Activated effector memory CD4-positive, alpha-beta T cell treated with Interleukin-2 at 50 U/mL for 16 hours (primary cell): Measurements from ENCODE around the gene CASS4.
"Not testable (repeated sequence)": the region's sequence is repeated elsewhere in the genome, so short reads cannot be mapped to it uniquely, and the experiment has no call there.

Source experiments
- DNase-seq: peaks from one replicate; pipeline ENCODE4 v3.0.0-alpha.2; 2020

The CASS4 gene

DNA sequence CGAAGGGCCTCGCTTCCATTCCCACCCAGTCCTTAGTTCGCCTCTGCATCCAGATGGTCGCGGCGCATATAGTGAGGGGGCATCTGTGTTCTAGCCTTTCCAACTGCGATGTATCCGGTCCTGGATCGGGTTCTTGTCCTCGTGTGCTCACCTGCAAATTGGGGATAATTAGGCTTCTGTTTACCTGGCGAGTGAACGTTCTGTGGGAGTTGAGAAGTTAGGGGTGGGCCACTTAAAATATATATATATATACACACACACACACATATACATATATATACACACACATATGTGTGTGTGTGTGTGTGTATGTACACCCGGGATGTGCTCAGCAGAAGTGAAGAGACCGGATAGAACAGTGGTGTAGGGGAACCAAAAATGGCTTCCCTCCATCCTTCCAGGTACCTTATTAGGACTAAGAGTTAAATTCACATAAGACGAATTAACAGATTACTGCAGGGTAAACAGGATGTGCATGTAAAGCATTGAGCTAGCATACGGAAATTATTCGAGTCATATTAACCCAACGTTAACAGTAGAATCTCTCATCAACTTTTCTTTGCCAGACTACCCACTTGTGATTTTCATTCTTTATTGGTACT, 19.1 kb upstream of the CASS4 start:
- no peak for DNase-seq

DNA sequence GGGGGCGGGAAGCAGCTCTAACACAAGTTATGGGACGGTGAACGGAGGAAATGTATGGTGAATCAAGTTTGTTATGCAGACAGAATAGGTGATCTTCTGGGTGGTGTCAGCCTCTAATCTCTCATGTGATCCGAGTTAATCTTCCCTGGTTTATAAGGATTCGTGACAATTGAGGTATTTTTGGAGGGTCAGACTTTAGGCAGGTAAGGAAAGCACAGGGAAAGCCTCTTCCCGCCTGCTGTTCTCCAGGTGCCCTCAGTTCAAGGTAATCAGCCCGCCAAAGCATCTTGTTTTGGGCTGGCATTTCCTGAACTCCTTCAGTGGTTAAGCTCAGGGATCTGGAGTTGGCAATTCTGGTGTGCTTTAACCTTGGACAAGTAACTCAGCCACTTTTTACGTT, 18.4 kb upstream of the CASS4 start:
- DNase-seq = no peak

GRCh38 chr20:56395166-56395565, 16.9 kb upstream of the CASS4 start:
- DNase-seq = no peak

GRCh38 chr20:56400001-56400640, 11.9 kb upstream of the CASS4 start:
- DNase-seq = no peak

DNA sequence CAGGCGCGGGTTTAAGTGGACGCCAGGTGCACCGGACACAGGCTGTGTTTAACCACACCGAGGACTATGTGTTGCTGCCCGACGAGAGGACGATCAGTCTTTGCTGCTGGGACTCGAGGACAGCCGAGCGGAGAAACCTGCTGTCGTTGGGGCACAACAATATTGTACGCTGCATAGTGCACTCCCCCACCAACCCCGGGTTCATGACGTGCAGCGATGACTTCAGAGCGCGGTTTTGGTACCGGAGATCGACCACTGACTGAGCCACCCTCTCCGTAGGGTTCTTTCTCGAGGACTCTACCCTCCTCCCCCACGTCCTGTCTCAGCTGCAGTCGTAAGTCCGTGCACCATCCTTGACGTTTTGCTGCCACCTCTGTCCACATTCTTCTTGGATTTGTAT, 8.6 kb upstream of the CASS4 start:
- DNase-seq = no peak

DNA sequence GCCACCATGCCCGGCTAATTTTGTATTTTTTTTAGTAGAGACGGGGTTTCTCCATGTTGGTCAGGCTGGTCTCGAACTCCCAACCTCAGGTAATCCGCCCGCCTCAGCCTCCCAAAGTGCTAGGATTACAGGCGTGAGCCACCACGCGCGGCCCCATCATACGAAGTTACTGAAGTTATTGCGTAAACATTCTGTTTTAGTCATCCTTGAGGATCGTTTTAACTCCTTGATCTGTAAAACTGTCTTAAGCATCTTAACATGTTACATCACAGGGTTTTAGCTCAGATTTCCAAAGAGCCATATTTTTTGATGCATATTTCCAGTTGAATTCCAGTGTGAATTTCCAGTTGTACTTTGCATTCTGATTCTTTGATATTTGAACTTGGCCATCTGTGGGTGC, 6.7 kb upstream of the CASS4 start:
- DNase-seq = not testable (repeated sequence)

GRCh38 chr20:56406910-56407309, 5.2 kb upstream of the CASS4 start:
- no peak for DNase-seq

GRCh38 chr20:56409521-56409920, 2.5 kb upstream of the CASS4 start:
- DNase-seq = no peak

DNA sequence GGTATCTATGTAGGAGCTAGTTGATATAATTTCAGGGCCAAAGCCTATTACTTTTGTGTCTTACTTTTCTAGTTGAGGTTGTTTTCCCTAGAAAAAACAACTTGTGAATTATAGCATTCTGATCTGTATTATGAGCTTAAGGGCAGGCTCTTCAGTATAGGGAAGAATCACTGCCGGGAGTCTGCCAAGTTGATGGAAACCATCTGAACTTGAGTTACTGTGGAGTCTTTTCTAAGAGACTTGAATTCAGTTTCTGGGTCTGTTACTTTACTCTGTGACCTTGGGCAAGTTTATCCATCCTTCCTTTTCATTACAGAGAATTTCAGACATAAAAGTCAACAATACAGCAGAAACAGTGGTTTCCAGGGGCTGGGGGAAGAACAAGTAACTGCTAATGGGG, 2.1 kb upstream of the CASS4 start:
- no peak for DNase-seq

GRCh38 chr20:56411287-56411686, 773 bp upstream of the CASS4 start:
- DNase-seq = not testable (repeated sequence)

GRCh38 chr20:56412473-56412790, 372 bp downstream of the CASS4 start:
- DNase-seq = no peak

DNA sequence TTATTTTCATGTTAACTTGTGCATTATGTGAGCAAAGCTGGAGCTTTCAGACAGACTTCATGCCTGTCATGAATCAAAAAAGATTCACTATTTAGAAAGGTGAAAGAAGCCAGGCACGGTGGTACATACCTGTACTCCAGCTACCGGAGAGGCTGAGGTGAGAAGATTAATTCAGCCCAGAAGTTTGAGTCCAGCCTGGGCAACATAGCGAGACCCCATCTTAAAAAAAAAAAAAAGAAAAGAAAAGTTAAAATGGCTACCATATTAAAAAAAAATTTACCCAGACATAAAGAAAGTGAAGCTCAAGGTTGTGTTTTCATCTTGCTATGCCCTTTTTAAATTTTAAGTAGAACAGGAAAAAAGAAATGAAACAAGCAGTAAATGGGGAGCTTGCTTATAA, 889 bp downstream of the CASS4 start:
- no peak for DNase-seq

DNA sequence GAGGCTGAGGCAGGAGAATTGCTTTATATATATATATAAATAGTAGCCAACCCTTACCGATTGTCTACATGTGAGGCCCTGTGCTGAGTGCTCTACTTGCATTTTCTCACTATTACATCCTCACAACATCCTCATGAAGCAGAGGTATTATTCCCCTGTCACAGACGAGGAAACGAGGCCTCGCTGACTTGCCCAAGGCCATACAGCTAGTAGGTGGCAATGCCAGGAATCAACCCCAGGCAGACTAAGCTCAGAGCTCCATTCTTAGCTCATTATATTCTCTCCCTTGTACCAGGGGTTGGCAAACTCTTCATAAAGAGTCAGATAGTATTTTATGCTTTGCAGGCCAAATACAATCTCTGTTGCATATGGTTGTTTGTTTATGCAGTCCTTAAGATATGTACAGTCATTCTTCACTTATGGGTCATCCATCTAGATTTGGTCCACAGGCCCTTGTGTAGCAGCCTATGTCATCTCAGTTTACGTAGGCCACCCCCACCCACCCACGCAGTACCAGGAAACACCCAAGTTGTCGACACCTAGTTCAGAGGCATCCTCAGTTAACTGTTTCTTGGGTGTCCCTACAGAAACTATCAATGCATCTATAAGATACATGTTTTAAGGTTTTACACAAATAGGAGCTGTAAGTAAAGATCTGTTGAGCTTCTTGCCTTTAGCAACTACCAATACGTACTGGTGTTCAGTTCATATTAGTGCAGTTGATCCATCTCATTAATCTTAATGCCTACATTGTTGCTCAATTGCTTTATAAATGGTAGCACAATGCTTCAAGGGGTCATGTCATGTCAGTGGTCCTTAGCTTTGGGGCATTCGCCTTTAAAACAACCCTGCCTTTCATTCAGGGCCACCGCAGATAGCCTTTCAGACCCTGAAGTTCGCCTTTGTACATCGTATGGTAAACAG, 3.0 kb downstream of the CASS4 start:
- DNase-seq = no peak

GRCh38 chr20:56417402-56417801, 5.3 kb downstream of the CASS4 start:
- DNase-seq = no peak

GRCh38 chr20:56417911-56418310, 5.9 kb downstream of the CASS4 start:
- DNase-seq = no peak

GRCh38 chr20:56418385-56418861, 6.4 kb downstream of the CASS4 start:
- no peak for DNase-seq

DNA sequence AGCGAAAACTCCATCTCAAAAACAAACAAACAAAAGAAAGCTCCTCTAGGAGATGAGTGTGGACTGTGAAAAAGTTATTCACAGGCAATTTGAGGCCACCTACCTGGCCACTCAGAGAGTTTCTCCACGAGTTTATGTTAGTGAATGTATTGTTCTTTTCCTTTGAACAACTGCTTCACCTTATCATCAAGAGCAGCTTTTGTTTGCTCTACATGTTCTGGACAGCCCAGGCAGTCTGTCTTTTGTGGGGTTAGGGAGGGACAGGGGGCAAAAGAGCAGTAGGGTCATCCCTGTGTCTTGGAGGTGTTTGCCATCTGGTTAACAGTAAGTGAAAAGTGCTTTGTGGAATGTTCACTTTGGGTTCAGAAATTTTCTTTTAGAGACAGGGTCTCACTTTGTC, 8.0 kb downstream of the CASS4 start:
- no peak for DNase-seq

- DNase-seq = no peak
Measured at GRCh38 chr20:56420940-56421688, 9.1 kb downstream of the CASS4 start.

DNA sequence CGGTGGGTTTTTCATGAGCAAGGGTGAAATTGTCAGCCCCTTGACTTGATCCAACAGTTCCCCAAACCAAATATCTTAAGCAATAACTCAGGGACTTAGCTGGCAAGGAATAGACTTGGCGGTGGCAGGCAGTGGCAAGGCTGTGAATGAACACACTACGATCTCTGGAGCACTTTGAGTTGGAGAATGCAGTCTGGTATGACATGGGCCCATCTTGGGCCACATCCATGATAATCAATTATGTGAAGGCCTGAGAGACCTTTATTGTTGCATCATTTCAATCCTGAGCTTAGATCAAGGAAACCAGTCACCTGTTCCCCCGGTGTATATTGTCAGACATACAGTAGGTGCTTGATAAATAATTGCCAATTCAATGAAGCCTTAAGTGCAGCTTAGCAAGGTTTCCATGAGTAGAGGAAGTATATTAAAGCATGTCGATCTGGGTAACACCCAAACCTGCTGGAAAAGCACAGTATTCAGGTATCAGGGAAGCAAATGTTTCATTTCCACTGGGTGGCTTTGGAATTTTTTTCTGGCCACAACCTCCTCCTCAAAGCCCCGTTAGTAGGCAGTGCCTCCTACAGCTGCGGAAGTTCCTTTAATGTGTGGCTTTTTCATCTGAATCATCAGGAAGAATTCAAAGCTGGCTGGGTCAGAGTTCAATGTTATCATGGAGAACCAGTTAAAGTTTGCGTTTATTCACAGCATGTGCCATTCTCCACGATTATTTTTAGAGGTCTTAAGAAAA, 10.2 kb downstream of the CASS4 start:
- DNase-seq = no peak

GRCh38 chr20:56422824-56423189, 10.7 kb downstream of the CASS4 start:
- no peak for DNase-seq

- no peak for DNase-seq
Measured at GRCh38 chr20:56423211-56423610, 11.2 kb downstream of the CASS4 start.

DNA sequence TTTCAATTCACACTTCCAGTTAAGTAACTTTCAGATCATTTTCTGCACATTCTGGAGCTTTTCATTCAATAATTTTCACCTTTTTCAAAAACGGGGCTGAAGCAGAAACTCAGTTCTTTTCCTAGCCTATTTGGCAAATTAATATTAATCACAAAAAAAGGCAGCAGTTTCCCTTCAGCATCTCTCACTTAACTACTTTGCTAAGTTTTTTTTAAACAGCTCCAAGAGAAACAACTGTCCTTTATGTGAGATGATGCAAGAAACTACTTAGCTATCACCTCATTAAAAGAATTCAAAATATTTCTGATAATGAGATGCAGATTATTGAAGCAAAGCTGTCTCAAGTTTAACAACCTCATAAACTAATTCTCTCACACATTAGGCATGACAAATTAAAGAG, 11.8 kb downstream of the CASS4 start:
- DNase-seq = no peak

- no peak for DNase-seq
Measured at GRCh38 chr20:56424931-56425330, 12.9 kb downstream of the CASS4 start.
